ENCODE results near the gene PNMA6E.

Gene PNMA6E

GRCh38 chrX:153401133-153401764, at the start of gene PNMA6E:
PNMA6E (minus strand) TSS chrX:153401350; CDS start chrX:153398849, 2,501 bp downstream.
- DNase-seq (ENCODE audit: low read depth) = no peak

DNA sequence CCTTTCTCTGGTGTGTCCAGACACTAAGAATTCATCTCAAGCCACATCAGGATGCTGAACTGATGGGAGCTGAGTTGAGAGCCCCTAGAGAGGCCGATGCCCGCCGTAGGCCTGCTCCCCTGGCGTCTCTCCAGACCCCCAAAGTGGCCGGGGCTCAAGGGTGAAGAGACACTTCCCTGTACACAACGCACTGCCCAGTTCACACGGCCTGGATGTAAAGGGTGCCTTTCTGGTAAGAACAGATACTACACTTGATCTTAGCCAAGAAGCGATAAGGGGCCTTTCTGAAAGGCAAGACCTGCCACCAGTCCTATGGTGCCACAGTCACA, 49.8 kb upstream of the PNMA6E start:
- DNase-seq (ENCODE audit: low read depth) = no peak

DNA sequence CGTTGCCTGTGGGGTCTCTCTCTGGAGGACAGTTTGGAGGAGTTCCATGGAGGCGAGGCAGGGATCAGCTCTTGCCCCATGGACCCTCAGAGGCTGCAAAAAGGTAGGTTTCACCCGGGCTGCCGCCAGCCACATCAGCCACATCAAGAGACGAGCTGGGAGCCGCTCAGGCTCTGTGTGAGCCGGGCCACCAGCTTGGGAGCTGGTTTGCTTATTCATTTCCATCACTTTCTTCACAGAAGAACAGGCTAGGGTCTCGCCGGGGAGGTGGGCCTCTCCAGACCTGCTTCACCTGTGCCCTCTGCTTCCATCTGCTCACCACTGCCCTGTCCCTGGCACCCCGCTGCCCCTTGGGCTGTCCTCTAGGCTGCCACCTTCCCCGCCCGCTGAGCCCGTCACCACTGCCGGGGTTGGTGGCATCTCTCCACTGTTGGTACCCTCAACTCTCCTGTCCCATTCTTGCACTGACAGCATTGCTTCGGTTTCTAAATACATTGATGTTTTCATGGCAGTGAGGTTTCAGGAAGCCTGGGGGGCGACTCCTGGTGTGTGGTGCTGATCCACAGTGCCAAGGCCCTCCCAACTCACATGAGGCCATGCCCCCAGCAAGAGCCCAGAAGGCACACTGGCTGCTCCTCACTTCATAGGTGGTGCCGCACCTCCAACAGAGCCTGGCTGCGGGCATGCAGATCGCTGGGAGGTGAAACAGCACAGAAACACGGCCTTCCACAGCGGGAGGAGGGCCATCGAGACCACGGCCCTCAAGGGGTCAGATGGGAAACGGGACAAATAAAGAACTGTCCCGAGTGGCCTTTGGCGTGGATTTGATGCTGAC, 49.2 kb upstream of the PNMA6E start:
- no peak for DNase-seq (ENCODE audit: low read depth)

GRCh38 chrX:153449368-153450113, 48.4 kb upstream of the PNMA6E start:
- no peak for DNase-seq (ENCODE audit: low read depth)

DNA sequence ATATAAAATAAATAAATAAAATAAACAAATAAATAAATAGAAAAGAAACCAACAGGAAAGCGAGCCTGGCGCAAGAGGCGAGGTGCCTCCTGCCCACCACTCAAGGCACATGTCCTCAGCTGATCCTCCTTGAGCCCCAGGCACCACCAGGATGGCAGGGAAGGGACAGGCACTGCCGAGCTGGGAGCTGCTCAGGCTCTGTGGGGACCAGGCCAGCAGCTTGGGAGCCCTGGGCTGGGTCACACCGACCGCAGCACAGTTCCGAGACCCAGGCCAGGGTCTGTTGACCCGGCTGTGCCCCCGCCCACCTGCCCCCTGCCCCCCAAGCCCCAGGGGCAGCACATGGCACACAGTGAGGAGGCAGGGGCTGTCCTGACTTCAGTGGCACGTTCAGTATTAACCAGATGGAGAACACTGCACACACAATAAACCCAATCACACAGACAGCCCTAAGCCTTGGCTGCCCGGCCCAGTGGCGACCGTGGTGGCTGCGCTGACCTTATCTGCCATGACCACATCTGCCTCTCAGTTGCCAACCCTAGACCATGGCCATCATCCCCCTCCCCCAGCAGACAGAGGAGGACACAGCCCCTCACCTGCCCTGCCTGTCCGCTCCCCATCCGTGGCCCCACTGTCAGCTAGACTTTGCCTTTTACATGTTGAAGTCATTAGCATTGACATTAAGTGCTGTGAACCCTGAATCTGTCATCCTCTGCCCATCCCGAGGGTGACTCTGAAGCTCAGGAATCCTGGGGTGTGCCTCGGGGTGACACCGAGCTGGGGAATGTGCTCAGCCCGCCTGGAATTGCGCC, 47.6 kb upstream of the PNMA6E start:
- no peak for DNase-seq (ENCODE audit: low read depth)

GRCh38 chrX:153447581-153447960, 46.4 kb upstream of the PNMA6E start:
- no peak for DNase-seq (ENCODE audit: low read depth)

DNA sequence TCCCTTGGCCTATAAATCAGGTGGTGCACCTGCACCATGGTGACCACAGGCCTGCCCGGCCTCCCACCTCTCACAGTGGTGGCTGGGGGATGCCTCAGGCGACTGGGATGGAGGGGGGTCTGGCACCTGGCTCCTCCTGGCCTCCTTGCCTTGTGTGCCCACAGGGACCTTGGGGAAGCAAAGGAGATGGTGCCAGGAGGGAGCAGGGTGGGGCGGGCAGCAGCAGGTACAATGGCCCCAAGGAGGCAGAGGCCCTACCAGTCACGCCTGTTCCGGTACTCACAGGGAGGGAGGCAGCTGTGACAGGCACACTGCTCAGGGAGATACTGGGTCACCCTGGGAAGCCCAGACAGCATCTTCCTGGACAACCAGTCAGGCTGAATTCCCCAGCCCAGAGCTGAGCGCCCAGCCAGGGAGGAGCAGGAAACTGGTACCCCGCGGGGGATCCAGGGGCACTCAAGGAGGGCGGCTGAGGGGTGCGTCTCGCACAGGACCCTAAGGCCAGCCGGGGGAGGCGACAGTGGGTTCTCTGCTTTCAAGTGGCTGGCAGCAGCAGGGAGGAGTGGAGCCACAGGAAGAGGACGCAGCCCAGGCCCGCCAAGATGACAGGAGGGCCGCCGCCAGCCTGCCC, 45.9 kb upstream of the PNMA6E start:
- no peak for DNase-seq (ENCODE audit: low read depth)

DNA sequence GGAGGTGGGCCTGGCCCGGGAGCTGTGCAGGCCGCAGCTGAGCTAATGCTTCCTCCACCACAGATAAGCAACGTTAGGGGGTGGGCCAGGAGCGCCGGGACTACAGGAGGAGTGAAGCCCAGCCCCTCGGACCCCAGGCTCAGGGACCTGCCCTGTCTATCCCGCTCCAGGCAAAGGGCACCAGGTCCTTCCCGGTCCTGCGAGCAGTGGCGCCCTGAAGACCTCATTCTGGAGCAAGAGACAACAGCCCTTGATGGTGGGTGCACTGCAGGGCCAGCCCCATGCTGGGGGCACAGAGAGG, 45.4 kb upstream of the PNMA6E start:
- DNase-seq (ENCODE audit: low read depth) = no peak

GRCh38 chrX:153445856-153446635, 44.9 kb upstream of the PNMA6E start, which contains the start of gene TREX2:
TREX2 (minus strand) TSS chrX:153446056; CDS start chrX:153445430, 626 bp downstream.
- DNase-seq (ENCODE audit: low read depth) = no peak

GRCh38 chrX:153445106-153445855, 44.1 kb upstream of the PNMA6E start:
- DNase-seq (ENCODE audit: low read depth) = no peak

DNA sequence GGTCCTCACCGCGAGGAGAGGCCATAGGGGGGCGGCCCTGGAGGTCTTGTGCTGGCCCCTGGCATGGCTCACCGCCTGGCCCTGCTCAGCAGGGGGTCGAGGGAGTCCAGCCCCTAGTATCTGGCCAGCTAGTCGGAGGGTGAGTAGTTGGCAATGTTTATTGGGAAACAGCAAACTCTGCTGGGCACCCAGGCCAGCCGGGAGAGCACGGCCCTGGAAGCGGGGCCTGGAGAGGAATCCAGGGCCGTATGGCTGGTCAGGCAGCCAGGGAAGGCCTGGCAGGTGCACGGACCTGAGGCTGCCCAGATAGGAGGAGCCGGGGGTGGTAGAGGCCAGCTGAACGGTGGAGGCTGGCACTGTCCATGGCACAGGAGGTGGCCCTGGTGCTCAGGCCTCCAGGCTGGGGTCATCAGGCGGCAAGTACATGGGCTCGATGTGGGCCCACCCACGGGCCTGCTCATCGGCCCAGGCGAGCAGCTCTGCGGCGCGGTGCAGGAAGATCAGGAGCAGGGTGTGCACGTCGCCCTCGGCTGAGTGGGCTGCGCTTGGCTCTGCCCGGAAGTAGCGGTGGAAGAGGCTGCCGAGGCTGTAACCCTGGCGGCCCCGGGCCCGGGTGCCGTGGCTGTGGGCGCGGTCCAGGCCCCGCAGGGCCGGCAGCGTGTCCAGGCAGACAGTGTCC, 43.3 kb upstream of the PNMA6E start:
- DNase-seq (ENCODE audit: low read depth) = no peak

DNA sequence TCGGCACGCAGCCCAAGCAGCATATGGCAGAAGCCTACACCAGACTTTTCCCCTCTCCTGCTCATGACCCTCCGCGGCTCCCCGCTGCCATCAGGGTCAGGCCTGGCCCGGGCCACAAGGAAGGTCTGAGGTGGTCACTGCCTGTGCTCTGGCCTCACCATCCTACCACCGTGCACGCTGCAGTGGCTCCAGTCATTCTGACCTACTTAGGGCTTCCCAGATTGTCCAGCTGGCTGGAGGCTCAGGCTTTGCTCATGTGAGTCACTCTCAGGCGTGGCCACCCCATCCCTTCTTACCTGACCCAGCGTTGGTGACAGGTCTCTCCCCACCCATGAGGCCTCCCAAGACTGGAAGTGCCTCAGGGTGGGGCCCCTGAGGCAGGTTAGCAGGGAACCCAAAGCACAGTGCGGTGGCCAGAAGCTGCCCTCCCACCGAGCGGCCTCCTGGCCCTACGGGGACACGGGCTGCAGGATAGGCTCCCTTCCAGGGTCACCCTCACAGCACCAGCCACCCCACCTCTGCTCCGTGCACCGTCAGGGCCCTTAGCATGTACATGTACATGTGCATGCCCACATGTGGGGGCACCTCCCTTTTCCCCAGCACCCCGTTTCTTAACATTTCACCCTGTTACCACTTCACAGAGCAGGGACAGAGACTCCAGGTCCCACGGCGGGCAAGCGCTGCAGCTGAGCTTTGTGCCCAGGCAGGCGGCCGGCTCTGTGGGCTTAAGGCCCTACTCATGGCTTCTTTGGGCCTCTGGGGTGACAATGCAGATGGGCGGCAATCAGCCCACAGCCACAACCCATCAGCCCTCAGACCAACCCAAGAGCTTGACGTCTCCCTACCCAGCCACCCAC, 42.6 kb upstream of the PNMA6E start:
- DNase-seq (ENCODE audit: low read depth) = no peak

GRCh38 chrX:153442463-153442862, 41.3 kb upstream of the PNMA6E start:
- DNase-seq (ENCODE audit: low read depth) = no peak

DNA sequence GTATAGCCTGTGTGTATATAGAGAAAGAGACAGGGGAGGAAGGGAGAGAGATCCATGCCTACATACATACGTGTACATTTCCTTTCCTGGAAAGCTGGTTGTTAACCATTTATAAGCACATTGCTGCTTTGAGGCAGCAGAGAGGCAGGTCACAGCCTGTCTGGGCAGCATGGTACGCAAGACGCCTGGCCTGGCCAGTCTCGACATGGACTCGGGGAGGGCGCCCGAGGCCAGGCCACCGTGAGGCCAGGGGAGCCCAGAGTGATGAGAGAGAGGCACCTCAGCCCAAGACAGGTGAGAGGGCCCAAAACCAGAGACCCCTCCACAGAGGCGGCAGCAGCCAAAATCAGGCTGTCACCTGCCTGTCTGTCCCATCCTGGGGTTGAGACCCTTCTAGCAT, 40.8 kb upstream of the PNMA6E start:
- no peak for DNase-seq (ENCODE audit: low read depth)

DNA sequence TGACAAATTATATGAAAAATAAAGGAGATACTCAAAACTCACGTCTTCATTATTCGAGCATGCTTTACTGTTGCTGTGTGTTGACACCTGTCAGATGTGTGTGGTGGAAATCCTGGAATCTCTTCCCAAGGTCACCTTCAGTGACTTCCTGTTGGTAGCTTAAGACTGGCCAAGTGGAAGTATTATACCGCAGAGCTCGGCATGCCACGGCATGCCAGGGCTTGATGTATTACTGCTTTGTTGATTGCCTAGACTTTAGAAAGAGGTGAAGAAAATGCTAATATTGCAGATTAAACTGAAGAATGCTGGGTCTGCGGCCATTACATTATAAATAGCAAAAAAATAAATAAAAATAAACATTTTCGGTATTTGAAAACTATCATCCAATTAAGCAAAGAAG, 40.1 kb upstream of the PNMA6E start:
- DNase-seq (ENCODE audit: low read depth) = no peak

GRCh38 chrX:153440556-153441135, 39.5 kb upstream of the PNMA6E start:
- no peak for DNase-seq (ENCODE audit: low read depth)

GRCh38 chrX:153439977-153440376, 38.8 kb upstream of the PNMA6E start:
- DNase-seq (ENCODE audit: low read depth) = no peak

- no peak for DNase-seq (ENCODE audit: low read depth)
These were observed 37.4 kb upstream of the PNMA6E start for GRCh38 chrX:153438532-153438931.
